GM18520 (cell line): ENCODE data around the gene CHRNA1.

Experiments used
- ATAC-seq: cut with Tn5 transposase; IDR thresholded peaks from one replicate; pipeline ENCODE4 v1.9.1; 2021; ENCODE audit not compliant: unreplicated experiment

CHRNA1 gene

GRCh38 chr2:174784316-174784715 is 20.0 kb upstream of the CHRNA1 start:
- ATAC-seq: no peak

GRCh38 chr2:174781996-174782395 is 17.7 kb upstream of the CHRNA1 start:
- ATAC-seq: no peak

- ATAC-seq: no peak
Observed at GRCh38 chr2:174781298-174781697, 17.0 kb upstream of the CHRNA1 start.

DNA sequence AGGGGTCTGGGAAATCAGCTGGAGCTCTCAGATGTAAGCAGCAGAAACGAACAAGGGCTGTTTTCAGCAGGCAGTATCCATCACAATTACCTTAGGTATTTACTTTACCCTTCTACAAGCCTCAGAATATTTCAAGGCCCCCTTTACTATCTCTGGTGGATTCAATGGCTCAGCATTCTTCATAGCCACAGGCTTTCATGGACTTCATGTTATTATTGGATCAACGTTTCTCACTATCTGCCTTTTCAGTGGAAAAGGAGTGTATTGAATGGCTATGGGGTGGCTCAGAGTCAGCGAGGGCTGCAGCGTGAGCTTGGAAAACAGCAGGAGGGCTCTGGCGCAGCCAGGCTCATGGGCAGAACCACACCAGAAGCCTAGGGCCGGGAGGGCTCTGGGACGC is 16.6 kb upstream of the CHRNA1 start:
- no peak for ATAC-seq

DNA sequence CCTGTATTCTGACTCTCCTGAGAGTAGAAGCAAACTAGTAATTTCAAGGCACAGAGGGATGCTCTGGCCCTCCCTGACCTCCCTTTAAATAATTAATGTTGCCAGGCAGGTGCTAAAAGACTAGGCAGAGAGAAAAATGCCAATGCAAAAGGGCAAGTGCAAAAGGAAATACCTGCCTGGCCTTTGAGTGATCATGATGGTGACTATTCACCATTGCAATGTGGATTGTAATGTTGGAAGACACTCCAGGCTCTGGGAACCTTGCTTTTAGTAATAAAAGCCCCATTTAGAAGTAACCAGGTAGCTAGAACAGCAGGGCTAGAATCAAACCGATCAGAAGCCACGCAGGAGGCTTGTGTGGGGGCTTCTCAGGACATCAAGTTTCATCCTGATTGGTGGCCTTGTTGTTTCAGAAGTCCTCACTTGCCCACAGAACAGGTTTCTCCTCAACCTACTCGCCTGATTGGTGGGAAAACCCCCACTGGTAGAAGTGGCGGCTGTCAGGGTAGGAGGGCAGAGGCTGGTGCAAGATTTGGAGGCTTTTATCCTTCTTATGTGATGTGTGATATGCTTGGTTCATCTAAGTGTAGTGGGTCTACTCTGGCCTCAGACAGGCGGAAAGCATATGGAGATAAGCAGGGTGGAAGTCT is 16.0 kb upstream of the CHRNA1 start:
- no peak for ATAC-seq

DNA sequence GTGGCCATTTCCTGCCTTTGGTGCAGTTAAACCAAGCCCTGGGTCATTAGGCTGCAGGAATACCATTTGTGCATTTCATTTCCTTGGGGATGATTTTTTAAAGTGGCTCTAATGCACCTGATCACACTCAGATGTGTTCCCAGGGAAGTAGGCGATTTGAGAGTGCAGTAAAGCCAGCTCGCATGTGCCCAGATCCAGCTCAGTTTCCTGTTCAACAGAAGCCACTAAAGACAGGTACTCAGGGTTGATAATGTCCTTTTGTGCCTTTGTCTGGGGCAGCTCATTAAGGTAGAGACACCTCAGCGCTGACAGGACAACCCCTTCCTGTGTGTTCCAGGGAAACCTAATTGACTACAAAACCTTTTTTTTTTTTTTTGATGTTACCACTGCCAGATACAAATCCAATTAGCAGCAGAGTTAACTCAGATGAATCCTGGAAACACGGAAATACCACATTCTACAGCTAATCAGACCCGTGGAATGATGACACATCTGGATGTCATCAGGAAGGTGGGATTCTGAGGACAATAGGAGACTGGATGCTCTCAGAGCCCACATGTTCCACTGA is 15.2 kb upstream of the CHRNA1 start:
- ATAC-seq: no peak

GRCh38 chr2:174778085-174778981 is 14.1 kb upstream of the CHRNA1 start:
- peak; percentile 48 for ATAC-seq

GRCh38 chr2:174777347-174778084 is 13.2 kb upstream of the CHRNA1 start:
- no peak for ATAC-seq

DNA sequence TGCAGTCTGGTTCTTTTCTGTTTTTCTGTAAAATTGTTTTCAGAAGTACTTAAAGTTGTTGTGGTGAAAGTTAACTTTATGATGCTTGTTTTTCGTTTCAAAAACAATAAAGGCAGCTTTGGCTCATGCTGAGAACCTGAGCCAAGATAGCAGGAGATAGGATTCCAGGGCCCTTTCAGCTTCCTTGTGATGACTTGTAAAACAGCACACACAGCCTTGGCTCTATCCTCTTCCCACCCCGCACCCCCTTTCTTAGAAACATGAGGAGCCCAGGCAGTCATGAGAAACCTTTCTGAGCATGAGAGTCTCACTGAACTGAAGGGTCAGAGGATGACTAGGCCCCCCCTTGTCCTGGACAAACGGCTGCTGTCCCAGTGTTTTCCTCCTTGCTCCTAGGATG is 12.4 kb upstream of the CHRNA1 start:
- ATAC-seq: no peak

GRCh38 chr2:174776223-174776622 is 12.0 kb upstream of the CHRNA1 start:
- ATAC-seq: no peak

DNA sequence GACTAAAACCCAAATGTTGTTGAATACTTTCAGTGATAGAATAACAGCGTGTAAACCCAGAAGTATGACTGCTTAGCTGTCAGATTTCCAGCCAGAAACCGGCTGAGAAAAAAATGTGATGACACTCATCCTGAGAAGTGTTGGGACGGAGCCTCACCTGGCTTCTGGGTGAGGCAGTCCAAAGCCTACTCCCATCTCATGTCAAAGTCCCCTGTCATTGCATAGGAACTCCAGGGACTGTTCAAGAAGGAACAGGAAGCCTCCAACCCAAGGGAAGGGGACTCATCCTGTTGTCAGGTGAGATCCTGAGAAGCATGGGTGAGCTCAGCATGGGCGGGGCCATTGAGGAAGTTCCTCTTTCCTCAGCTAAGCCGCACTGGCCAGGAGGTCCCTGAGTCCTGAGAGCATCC is 11.3 kb upstream of the CHRNA1 start:
- no peak for ATAC-seq

- ATAC-seq: no peak
Observed at GRCh38 chr2:174774886-174775285, 10.6 kb upstream of the CHRNA1 start.

DNA sequence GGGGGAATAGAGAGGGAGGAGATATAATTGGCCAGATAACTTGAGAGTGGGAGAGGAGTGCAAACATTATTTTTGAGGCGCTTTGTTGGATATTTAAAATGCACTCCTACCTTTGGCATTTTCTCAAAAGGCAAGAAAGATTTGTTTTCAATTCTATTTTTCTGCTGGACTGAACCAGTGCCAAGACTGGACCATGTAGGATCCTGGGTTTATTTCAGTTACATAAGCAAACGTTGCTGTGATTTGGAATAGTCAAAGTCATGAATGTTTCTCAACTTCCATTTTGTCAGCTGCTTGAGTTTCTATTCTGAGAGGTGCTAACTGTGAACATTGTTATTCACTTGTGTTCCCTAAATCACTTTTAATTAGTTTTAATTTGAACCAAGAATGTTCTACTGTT is 8.9 kb upstream of the CHRNA1 start:
- no peak for ATAC-seq

- ATAC-seq: no peak
Observed at GRCh38 chr2:174772472-174772801, 8.2 kb upstream of the CHRNA1 start.

- ATAC-seq: no peak
Observed at GRCh38 chr2:174771631-174772471, 7.6 kb upstream of the CHRNA1 start.

DNA sequence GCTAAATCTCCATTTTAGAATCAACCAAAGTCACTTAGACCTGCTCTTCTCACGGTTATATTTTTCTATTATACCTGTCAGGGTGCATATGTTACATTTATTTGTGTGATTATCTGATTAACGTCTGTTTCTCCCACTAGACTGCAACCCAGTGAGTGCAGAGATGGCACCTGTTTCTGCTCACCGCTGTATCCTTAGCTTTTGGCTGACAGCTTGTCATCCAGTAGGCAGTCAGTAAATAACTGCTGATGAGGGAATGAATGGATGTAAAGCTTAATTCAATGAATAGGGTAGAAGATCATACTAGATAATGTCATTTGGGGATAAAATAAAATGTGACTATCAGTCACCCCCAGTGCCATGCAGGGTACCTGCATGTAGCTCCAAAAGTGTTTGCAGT is 6.9 kb upstream of the CHRNA1 start:
- no peak for ATAC-seq

DNA sequence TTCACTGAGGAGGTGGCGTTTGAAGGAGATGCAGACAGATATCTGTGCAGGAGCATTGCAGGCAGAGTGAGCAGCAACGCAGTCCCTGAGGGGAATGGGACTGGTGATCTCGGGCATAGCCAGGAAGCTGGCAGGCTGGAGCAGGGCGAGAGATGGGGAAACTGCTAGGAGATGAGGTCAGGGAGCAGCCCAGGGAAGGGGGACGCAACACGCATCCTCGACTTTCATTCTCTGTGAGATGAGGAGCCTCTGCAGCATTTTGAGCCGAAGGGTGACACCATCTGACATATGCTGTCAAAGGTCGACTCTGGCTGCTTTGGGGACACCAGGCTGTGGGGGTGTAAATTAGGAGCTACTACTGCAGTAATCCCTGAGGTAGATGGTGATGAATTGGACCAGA is 4.3 kb upstream of the CHRNA1 start:
- ATAC-seq: no peak

- ATAC-seq: no peak
Observed at GRCh38 chr2:174766271-174766670, 2.0 kb upstream of the CHRNA1 start.

- no peak for ATAC-seq
Observed at GRCh38 chr2:174765576-174765975, 1.3 kb upstream of the CHRNA1 start.

DNA sequence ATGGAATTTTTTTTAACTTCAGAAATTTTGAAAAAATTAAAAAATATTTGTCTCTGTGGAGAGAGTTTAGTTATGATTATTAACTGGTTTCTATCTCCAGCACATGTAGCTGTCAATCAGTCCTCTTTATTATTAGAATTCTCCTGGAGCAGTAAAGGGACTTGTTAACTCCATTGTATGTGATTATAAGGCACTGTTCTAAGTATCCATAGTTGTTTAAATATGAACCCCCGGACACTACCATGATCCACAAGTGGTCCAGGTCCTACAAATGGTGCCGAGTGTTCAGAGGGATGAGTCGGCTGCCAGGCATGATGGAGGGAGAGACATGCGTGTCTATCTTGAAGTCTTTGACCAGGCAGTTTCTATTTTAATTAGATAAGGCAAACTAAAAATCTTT is 492 bp downstream of the CHRNA1 start:
- ATAC-seq: no peak

- ATAC-seq: no peak
Observed at GRCh38 chr2:174762464-174762863, 1.8 kb downstream of the CHRNA1 start.
